ENCODE results near the gene DHRS1.

GRCh38 chr14:24342889-24343288, 43.3 kb upstream of the DHRS1 start:
- TF ChIP-seq REST (IDR thresholded peaks at IDR 0.05; ENCODE audit: low read depth) (no peak), EGR1 (IDR thresholded peaks at IDR 0.05; ENCODE audit: low read depth) (no peak), EZH2 (IDR thresholded peaks at IDR 0.05) (no peak), CBX3 (IDR thresholded peaks at IDR 0.05; ENCODE audit: low read depth) (no peak), EZH2phosphoT487 (IDR thresholded peaks at IDR 0.05; ENCODE audit: borderline replicate concordance) (no peak), CTCF (IDR thresholded peaks at IDR 0.05 in 2 of 3, conservative IDR thresholded peaks at IDR 0.05 in 1 of 3; ENCODE audit: borderline replicate concordance in 1 of 3, insufficient read depth in 1 of 3, low read depth in 2 of 3, low read length in 2 of 3) (no peak), POLR2AphosphoS5 (IDR thresholded peaks at IDR 0.05; ENCODE audit: low read depth, low read length) (no peak)

All from HCT116 (cell line).